ENCODE data around the gene LRRC72.
"Not testable (repeated sequence)": the region's sequence is repeated elsewhere in the genome, so short reads cannot be mapped to it uniquely, and the experiment has no call there.

Gene LRRC72

GRCh38 chr7:16524332-16524731, 2.3 kb upstream of the LRRC72 start:
- H3K4me3 ChIP-seq (ENCODE audit: low read length): no peak overlapping the region
- TF ChIP-seq CTCF (IDR thresholded peaks at IDR 0.05; ENCODE audit: insufficient read depth, low read depth, low read length, missing control alignments): no peak
- DNase-seq (ENCODE audit: low read depth): peak; percentile 75

- H3K4me3 ChIP-seq (ENCODE audit: low read length): no peak overlapping the region
- no peak for TF ChIP-seq CTCF (IDR thresholded peaks at IDR 0.05; ENCODE audit: insufficient read depth, low read depth, low read length, missing control alignments)
- DNase-seq (ENCODE audit: low read depth): peak; percentile 38
Measured at GRCh38 chr7:16528520-16528919, 1.9 kb downstream of the LRRC72 start.

GRCh38 chr7:16529697-16530096, 3.1 kb downstream of the LRRC72 start:
- TF ChIP-seq CTCF (IDR thresholded peaks at IDR 0.05; ENCODE audit: insufficient read depth, low read depth, low read length, missing control alignments): no peak
- no peak overlapping the region for H3K4me3 ChIP-seq (ENCODE audit: low read length)
- no peak for DNase-seq (ENCODE audit: low read depth)

GRCh38 chr7:16531707-16532106, 5.1 kb downstream of the LRRC72 start:
- no peak overlapping the region for H3K4me3 ChIP-seq (ENCODE audit: low read length)
- no peak for TF ChIP-seq CTCF (IDR thresholded peaks at IDR 0.05; ENCODE audit: insufficient read depth, low read depth, low read length, missing control alignments)
- DNase-seq (ENCODE audit: low read depth): no peak

GRCh38 chr7:16532272-16532671, 5.6 kb downstream of the LRRC72 start:
- TF ChIP-seq CTCF (IDR thresholded peaks at IDR 0.05; ENCODE audit: insufficient read depth, low read depth, low read length, missing control alignments): no peak
- H3K4me3 ChIP-seq (ENCODE audit: low read length): no peak overlapping the region
- no peak for DNase-seq (ENCODE audit: low read depth)

GRCh38 chr7:16535500-16535899, 8.9 kb downstream of the LRRC72 start:
- no peak overlapping the region for H3K4me3 ChIP-seq (ENCODE audit: low read length)
- DNase-seq (ENCODE audit: low read depth): no peak
- TF ChIP-seq CTCF (IDR thresholded peaks at IDR 0.05; ENCODE audit: insufficient read depth, low read depth, low read length, missing control alignments): no peak

GRCh38 chr7:16540559-16540958, 13.9 kb downstream of the LRRC72 start:
- not testable (repeated sequence) for H3K4me3 ChIP-seq (ENCODE audit: low read length); DNase-seq (ENCODE audit: low read depth)

- TF ChIP-seq CTCF (IDR thresholded peaks at IDR 0.05; ENCODE audit: insufficient read depth, low read depth, low read length, missing control alignments): no peak
- H3K4me3 ChIP-seq (ENCODE audit: low read length): no peak overlapping the region
- DNase-seq (ENCODE audit: low read depth): no peak
Measured at GRCh38 chr7:16542401-16542800, 15.8 kb downstream of the LRRC72 start.
